Esophagus squamous epithelium (tissue), 5 donors: ENCODE results near the gene CIB2. TPM values are rescaled to one million over a fixed set of nuclear protein-coding genes. Genes with fewer than 3 reads are reported as not detected.

Source experiments
- DNase-seq: peaks from one replicate; lab custom pipeline; 2025; lab: John Stamatoyannopoulos, UW
- H3K27ac ChIP-seq, 4 donors: fragments of 200-600 bp; sonication (generic); one replicate each; pipeline ENCODE4 v1.5.1; 2016 to 2019; ENCODE audit warnings: mild to moderate bottlenecking in 1 of 4
- H3K27me3 ChIP-seq, 4 donors: fragments of 200-600 bp; sonication (generic); 1 replicate in 3 of 4; 2 replicates in 1 of 4; pipeline versions ENCODE4 v1.5.1 to v1.6.0; 2017 to 2021; ENCODE audit warnings: antibody characterized with exemption in 1 of 4
- H3K36me3 ChIP-seq, 3 donors: fragments of 200-600 bp; sonication (generic); one replicate each; pipeline ENCODE4 v1.5.1; 2016 to 2019
- H3K4me1 ChIP-seq, 3 donors: fragments of 200-600 bp; sonication (generic); one replicate each; pipeline ENCODE4 v1.5.1; 2017 to 2019
- H3K4me3 ChIP-seq, 4 donors: fragments of 200-600 bp; sonication (generic); 1 replicate in 3 of 4; 2 replicates in 1 of 4; pipeline ENCODE4 v1.5.1; 2016 to 2019; ENCODE audit warnings: mild to moderate bottlenecking in 2 of 4, moderate library complexity in 1 of 4
- H3K9me3 ChIP-seq, 3 donors: fragments of 200-600 bp; sonication (generic); one replicate each; pipeline ENCODE4 v1.5.1; 2016 to 2019
- CTCF ChIP-seq, 6 experiments: fragments of 450-650 bp in 4 of 6; fragments of 200-600 bp in 2 of 6; sonication (generic) in 2 of 6; IDR thresholded peaks; one replicate each; pipeline ENCODE4 v1.5.1; 2016 to 2019; ENCODE audit warnings: antibody characterized with exemption in 6 of 6, mild to moderate bottlenecking in 4 of 6, moderate library complexity in 4 of 6
- POLR2A ChIP-seq, 4 donors: fragments of 450-650 bp; IDR thresholded peaks; one replicate each; pipeline ENCODE4 v1.6.1; 2017; ENCODE audit warnings: antibody characterized with exemption in 4 of 4, mild to moderate bottlenecking in 4 of 4, moderate library complexity in 3 of 4
- WGBS, 2 donors: methylation state at CpG; one replicate each; pipeline ENCODE4 v1.1.5; 2018; 5-methylcytosine and 5-hydroxymethylcytosine counted together
- intact Hi-C: fragments of 100-400 bp; cut with DNase I; formaldehyde crosslinking; loops from one replicate; pipeline ENCODE4 v1.15.0; 2022
- total RNA-seq, 4 donors: library from RNA; depleted of rRNA; stranded (reverse); fragments of >200 nt; gene quantifications; one replicate each; pipeline ENCODE4 v1.1.0, GENCODE V29; 2016
- donor health status: DM: yes; HTN: yes; CAD: no.

The CIB2 gene
- total RNA-seq, 4 donors from 2014 or later = 1.1 to 11.8 (median 1.5) TPM

- Histone ChIP-seq H3K4me1 (peaks cover 0 to 7% (median 0%) of the 10 kb centered on the region in 3 donors), H3K27me3 (no peaks in the 10 kb centered on the region), H3K27ac (no peak overlapping the region), H3K36me3 (no peaks in the 10 kb centered on the region), H3K4me3 (no peak overlapping the region), H3K9me3 (no peaks in the 10 kb centered on the region)
- no peak for DNase-seq
- WGBS, 2 donors = 71 to 88% methylated on average over 1 to 3 of the region's 3 CpGs
- TF ChIP-seq POLR2A (IDR thresholded peaks at IDR 0.05) = no peak
- TF ChIP-seq CTCF (IDR thresholded peaks at IDR 0.05) = no peak
- intact Hi-C loops = loop anchor here (5.0 kb wide), 2 partner anchors 85 to 130 kb away; no protein-coding TSS in a partner anchor
Observed at GRCh38 chr15:78112551-78112950, 18.7 kb downstream of the CIB2 start.

- 78 to 86% methylated on average over 2 to 3 of the region's 3 CpGs for WGBS, 2 donors
- intact Hi-C loops = loop anchor here (5.0 kb wide), 2 partner anchors 86 to 131 kb away; no protein-coding TSS in a partner anchor
- H3K27ac ChIP-seq = no peak overlapping the region
- H3K4me3 ChIP-seq = no peak overlapping the region
- H3K9me3 ChIP-seq = no peaks in the 10 kb centered on the region
- no peaks in the 10 kb centered on the region for H3K27me3 ChIP-seq
- no peaks in the 10 kb centered on the region for H3K36me3 ChIP-seq
- peaks cover 0 to 7% (median 0%) of the 10 kb centered on the region in 3 donors for H3K4me1 ChIP-seq
- no peak for TF ChIP-seq CTCF (IDR thresholded peaks at IDR 0.05)
- no peak for TF ChIP-seq POLR2A (IDR thresholded peaks at IDR 0.05)
- DNase-seq = no peak
Observed at GRCh38 chr15:78111788-78112187, 19.5 kb downstream of the CIB2 start.

- intact Hi-C loops = loop anchor here (5.0 kb wide), 2 partner anchors 86 to 131 kb away; no protein-coding TSS in a partner anchor
- Histone ChIP-seq H3K27ac (no peak overlapping the region), H3K4me3 (no peak overlapping the region), H3K36me3 (no peaks in the 10 kb centered on the region), H3K27me3 (no peaks in the 10 kb centered on the region), H3K9me3 (no peaks in the 10 kb centered on the region), H3K4me1 (peaks cover 0 to 7% (median 0%) of the 10 kb centered on the region in 3 donors)
- DNase-seq = no peak
- TF ChIP-seq POLR2A (IDR thresholded peaks at IDR 0.05) (no peak), CTCF (IDR thresholded peaks at IDR 0.05) (no peak)
- WGBS, 2 donors = 88 to 96% methylated on average over 3 to 7 of the region's 10 CpGs
Observed at GRCh38 chr15:78110916-78111475, 20.2 kb downstream of the CIB2 start.

GRCh38 chr15:78110096-78110495, 21.1 kb downstream of the CIB2 start:
- TF ChIP-seq POLR2A (IDR thresholded peaks at IDR 0.05) = no peak
- TF ChIP-seq CTCF (IDR thresholded peaks at IDR 0.05) = no peak
- H3K4me1 ChIP-seq = peaks cover 0 to 7% (median 0%) of the 10 kb centered on the region in 3 donors
- H3K36me3 ChIP-seq = no peaks in the 10 kb centered on the region
- intact Hi-C loops = loop anchor here (5.0 kb wide), 2 partner anchors 87 to 132 kb away; no protein-coding TSS in a partner anchor
- H3K9me3 ChIP-seq = no peaks in the 10 kb centered on the region
- WGBS, 2 donors = 83 to 94% methylated on average over 1 to 5 of the region's 6 CpGs
- H3K27ac ChIP-seq = no peak overlapping the region
- no peak overlapping the region for H3K4me3 ChIP-seq
- DNase-seq = no peak
- no peaks in the 10 kb centered on the region for H3K27me3 ChIP-seq

- no peak overlapping the region for H3K27ac ChIP-seq
- H3K9me3 ChIP-seq = no peaks in the 10 kb centered on the region
- no peaks in the 10 kb centered on the region for H3K27me3 ChIP-seq
- no peak for TF ChIP-seq POLR2A (IDR thresholded peaks at IDR 0.05)
- no peak for TF ChIP-seq CTCF (IDR thresholded peaks at IDR 0.05)
- WGBS, 2 donors = 69 to 87% methylated on average over 6 to 12 of the region's 12 CpGs
- intact Hi-C loops = loop anchor here (2.0 kb wide), 1 partner anchor 140 kb away; no protein-coding TSS in a partner anchor
- no peak for DNase-seq
- H3K4me1 ChIP-seq = peaks cover 0 to 11% (median 0%) of the 10 kb centered on the region in 3 donors
- no peaks in the 10 kb centered on the region for H3K36me3 ChIP-seq
- no peak overlapping the region for H3K4me3 ChIP-seq
Observed at GRCh38 chr15:78109156-78109555, 22.1 kb downstream of the CIB2 start.
